Effector CD8-positive, alpha-beta T cell (primary cell): ENCODE data around the gene ITGB1BP1.

Source experiments
- DNase-seq: peaks from one replicate; lab custom pipeline; 2025; lab: John Stamatoyannopoulos, UW

The ITGB1BP1 gene

GRCh38 chr2:9424447-9425164 lies 1.3 kb upstream of the ITGB1BP1 start:
- DNase-seq = no peak

- no peak for DNase-seq
Observed at GRCh38 chr2:9423922-9424272, 569 bp upstream of the ITGB1BP1 start.

GRCh38 chr2:9422321-9423099 lies 818 bp downstream of the ITGB1BP1 start:
- DNase-seq = peak; percentile 19

GRCh38 chr2:9420495-9420894 lies 2.8 kb downstream of the ITGB1BP1 start:
- no peak for DNase-seq

GRCh38 chr2:9419541-9419940 lies 3.8 kb downstream of the ITGB1BP1 start:
- DNase-seq = no peak

- DNase-seq = no peak
Observed at GRCh38 chr2:9418746-9419145, 4.6 kb downstream of the ITGB1BP1 start.

GRCh38 chr2:9417725-9418124 lies 5.6 kb downstream of the ITGB1BP1 start:
- no peak for DNase-seq

GRCh38 chr2:9416962-9417316 lies 6.4 kb downstream of the ITGB1BP1 start:
- no peak for DNase-seq

- DNase-seq = no peak
Observed at GRCh38 chr2:9416267-9416961, 6.9 kb downstream of the ITGB1BP1 start.

- DNase-seq = no peak
Observed at GRCh38 chr2:9415516-9416169, 7.7 kb downstream of the ITGB1BP1 start.

- no peak for DNase-seq
Observed at GRCh38 chr2:9412781-9413180, 10.5 kb downstream of the ITGB1BP1 start.

GRCh38 chr2:9410108-9410507 lies 13.2 kb downstream of the ITGB1BP1 start:
- DNase-seq = no peak

- no peak for DNase-seq
Observed at GRCh38 chr2:9408641-9409151, 14.6 kb downstream of the ITGB1BP1 start.

- no peak for DNase-seq
Observed at GRCh38 chr2:9407363-9407811, 15.9 kb downstream of the ITGB1BP1 start.

GRCh38 chr2:9406529-9407362 lies 16.6 kb downstream of the ITGB1BP1 start:
- no peak for DNase-seq

- DNase-seq = no peak
Observed at GRCh38 chr2:9405636-9406035, 17.7 kb downstream of the ITGB1BP1 start.

- DNase-seq = no peak
Observed at GRCh38 chr2:9404451-9404850, 18.9 kb downstream of the ITGB1BP1 start.

- DNase-seq = no peak
Observed at GRCh38 chr2:9403924-9404323, 19.4 kb downstream of the ITGB1BP1 start.

- no peak for DNase-seq
Observed at GRCh38 chr2:9401646-9402371, 21.5 kb downstream of the ITGB1BP1 start.

GRCh38 chr2:9401059-9401547 lies 22.2 kb downstream of the ITGB1BP1 start:
- no peak for DNase-seq
